GM19468 (cell line): ENCODE data around the gene TNIP3.
A peak's percentile ranks its signal among the peaks of the same experiment; 100 is the strongest.

Source experiments
- ATAC-seq: cut with Tn5 transposase; IDR thresholded peaks from one replicate; pipeline ENCODE4 v1.9.1; 2021; ENCODE audit warnings: mild to moderate bottlenecking, moderate library complexity, moderate number of reproducible peaks; ENCODE audit not compliant: unreplicated experiment; ENCODE audit errors: extremely low read depth

TNIP3 gene

DNA sequence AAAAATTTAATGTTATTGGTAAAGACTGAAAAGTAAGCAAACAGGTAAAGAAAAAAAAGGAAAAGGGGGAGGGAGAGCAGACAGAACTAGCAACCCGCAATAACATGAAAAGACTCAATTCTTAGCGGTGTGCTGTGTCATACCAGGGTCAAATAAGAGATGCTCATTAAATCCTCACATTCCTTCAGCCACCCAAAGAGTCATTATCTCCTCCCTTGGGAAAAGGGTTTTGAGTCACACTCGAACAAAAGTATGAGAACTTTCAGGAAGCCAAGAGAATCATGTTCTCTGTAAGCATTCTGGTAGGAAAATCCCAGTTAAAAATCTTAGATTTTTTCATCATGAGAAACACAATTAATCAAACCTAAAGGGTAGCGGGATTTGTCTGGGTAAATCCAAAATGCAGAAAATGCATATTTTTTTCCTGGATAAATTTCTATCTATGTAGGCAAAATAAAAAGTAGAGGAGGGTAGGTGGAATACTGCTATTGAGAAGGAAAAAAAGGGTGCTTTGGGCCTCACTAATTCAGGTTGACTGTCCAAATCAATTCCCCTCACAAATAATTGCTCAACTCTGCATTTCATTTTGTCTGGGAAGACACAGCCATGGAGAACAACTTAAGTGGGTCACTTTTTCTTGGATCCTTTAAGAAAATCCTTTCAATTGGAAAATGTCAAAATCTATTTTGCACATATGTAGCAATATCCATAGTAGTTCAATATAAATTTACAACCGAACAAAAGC lies 23.2 kb downstream of the TNIP3 start:
- ATAC-seq = no peak

- ATAC-seq = peak; percentile 48
These were observed 24.4 kb downstream of the TNIP3 start for GRCh38 chr4:121139533-121140222.

GRCh38 chr4:121138039-121138825 lies 25.9 kb downstream of the TNIP3 start:
- no peak for ATAC-seq

DNA sequence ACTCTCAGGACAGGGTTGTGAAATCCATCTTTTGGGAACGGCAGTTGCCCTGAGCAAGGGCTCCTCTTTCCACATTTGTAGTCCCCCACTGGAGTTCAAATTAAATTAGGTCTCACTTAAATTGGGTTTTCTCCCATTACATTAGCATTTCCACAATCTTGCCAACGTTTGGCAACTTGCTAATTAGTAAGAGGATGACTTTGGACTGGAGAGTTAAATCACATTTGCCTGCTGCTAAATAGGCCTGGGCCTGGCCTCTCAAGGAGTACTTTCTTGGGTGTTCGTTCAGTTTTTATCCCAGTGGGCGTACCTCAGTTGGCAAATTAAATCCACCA lies 33.8 kb downstream of the TNIP3 start:
- no peak for ATAC-seq

GRCh38 chr4:121129606-121130325 lies 34.4 kb downstream of the TNIP3 start:
- ATAC-seq = no peak

DNA sequence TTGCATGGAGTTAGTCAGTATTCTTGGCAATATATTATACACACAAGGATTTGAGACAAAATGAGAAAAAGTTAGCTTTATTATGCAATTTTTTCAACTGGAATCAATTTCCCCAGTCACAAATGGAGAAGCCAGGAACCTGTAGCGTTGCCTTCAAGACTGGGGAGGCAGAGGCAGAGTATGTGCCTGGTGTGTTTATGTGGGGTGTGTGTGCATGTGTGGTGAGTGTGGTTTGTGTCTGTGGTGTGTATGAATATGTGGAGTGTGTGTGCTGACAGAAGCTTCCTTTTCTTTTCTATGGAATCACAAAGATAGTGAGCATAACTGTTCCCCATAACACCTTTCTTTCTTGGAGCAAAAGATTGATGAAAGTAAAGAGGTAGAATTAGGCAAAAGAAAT lies 37.0 kb downstream of the TNIP3 start:
- no peak for ATAC-seq

DNA sequence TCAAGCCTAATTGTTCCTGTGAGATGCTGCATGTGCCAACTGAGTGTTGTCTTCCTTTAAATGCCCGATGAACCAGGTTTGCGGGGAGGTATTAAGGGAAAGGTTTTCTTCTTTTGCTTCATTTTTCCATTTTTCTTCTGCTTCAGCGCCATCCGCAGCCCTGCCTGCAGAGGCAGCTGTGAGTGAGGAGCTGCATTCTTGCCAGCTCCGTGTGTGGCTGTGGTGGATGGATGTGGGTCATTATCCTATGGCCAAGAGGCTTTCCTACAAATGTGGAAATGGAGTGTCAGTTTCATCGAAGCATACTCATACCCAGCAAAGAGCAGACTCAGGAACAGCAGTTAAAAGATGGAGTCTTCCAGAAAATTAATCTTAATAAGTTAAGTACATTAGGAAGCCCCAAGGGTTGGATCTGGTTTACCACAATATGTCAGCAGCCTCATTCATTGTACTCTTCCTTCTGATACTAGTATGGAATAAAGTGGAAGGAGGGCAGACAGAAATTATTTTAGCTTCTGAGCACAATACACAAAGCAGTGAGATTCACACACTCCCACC lies 37.6 kb downstream of the TNIP3 start:
- no peak for ATAC-seq

- no peak for ATAC-seq
These were observed 38.6 kb downstream of the TNIP3 start for GRCh38 chr4:121125498-121125885.

- ATAC-seq = no peak
These were observed 41.5 kb downstream of the TNIP3 start for GRCh38 chr4:121122661-121123060.

DNA sequence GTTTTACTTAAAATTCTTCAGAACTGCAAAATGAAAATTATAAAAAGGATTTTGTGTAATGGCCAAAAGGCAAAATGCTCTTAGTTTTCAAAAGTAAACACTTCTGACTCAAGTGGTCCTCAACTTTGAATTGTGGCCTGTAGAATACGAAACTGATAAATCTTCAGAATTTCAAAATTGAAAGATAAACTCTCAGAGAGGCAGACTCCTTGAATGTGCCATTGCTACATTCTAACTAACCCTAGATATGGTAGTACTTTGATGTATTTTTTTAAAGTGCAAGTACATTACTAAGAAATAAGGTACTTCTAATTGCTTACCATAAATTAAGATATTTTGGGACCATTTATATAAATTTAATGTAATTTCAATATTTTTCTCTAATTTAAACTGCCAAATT lies 44.4 kb downstream of the TNIP3 start:
- no peak for ATAC-seq

DNA sequence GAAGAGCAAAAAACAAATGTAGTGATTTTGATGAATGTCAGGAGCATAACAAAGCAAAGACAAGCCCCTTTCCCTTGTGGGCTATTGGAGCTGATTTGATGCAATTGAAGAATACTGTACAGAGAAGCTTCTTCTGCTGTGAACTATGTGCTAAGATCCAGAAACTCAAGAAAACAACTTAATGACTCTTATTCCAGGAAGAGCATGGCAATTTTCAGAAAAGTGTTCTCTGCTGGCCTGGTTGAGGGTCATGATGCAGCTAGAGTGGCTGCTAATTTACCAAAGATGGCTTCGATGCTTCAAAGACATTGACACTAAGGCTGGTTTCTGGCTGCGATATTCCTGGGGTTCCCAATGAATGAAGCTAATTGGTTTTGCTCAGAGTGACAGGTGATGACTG lies 45.8 kb downstream of the TNIP3 start:
- no peak for ATAC-seq

GRCh38 chr4:121114756-121115155 lies 49.4 kb downstream of the TNIP3 start:
- ATAC-seq = no peak

DNA sequence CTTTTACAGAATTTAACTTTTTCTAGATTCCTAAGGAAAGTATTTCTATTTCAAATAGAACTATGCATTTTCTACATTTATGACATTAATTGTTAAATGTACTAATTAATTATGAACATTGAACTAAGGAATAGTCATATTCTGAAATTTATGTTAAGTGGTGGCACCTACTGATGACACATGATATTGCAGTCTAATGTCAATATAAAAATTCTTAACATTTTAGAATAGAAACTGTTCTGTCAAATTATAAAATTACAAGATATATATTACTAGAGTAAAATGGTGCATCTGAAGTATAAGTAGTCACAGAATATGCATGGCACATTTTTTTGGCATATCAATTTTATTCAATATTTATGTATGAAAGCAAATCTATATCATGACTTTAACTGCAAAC lies 51.6 kb downstream of the TNIP3 start:
- ATAC-seq = no peak

DNA sequence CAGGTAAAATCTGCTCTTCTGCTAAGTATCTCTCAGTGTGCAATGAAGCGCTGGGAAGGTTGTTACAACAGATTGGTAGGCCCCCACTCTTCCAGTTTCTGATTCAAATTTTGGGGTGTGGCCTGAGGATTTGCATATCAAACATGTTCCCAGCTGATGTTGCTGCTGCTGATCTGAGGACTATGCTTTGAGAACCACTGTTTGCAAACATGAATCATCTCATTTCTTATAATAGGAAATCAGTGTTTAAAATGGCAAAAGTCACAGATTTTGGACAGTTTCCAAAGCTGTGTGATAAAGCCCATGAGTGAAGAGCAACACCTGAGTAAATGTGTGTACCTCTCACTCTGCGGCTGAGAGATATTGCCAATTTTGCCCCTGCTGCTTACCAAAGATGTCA lies 55.6 kb downstream of the TNIP3 start:
- ATAC-seq = no peak

DNA sequence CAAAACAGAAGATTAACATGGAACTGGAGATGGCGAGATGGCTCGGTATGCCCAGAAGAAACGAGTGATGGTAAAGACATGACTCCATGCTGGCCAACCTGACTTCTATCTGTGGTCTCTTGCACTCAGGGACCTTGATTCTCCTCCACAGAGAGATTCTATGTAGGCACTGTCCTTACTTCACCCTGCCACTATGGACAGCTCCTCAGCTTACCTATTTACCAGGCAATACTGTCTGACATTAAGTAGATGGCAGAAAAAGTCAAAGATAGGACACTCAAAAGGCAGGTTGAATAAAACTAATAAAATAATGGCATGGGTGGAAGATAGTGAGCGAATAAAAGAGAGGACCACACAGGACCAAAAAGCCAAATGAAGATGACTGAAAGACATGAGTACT lies 56.6 kb downstream of the TNIP3 start:
- ATAC-seq = no peak

- ATAC-seq = no peak
These were observed 63.9 kb downstream of the TNIP3 start for GRCh38 chr4:121100093-121100775.

- no peak for ATAC-seq
These were observed 65.9 kb downstream of the TNIP3 start for GRCh38 chr4:121098266-121098665.

GRCh38 chr4:121096629-121097028 lies 67.5 kb downstream of the TNIP3 start:
- no peak for ATAC-seq

GRCh38 chr4:121096191-121096590 lies 67.9 kb downstream of the TNIP3 start:
- ATAC-seq = no peak
